Gastrocnemius medialis (tissue), 4 donors: ENCODE data around the gene APBA2.
"Not testable (repeated sequence)": the region's sequence is repeated elsewhere in the genome, so short reads cannot be mapped to it uniquely, and the experiment has no call there.

Source experiments
- POLR2A ChIP-seq, 2 donors: fragments of 450-650 bp; IDR thresholded peaks; one replicate each; pipeline ENCODE4 v1.6.1; 2017; ENCODE audit warnings: antibody characterized with exemption in 2 of 2, mild to moderate bottlenecking in 2 of 2, moderate library complexity in 2 of 2
- TF ChIP-seq, protein P1 (sequence below), 5 experiments: fragments of 450-650 bp in 3 of 5; fragments of 200-600 bp in 2 of 5; sonication (generic) in 2 of 5; IDR thresholded peaks in 4 of 5; conservative IDR thresholded peaks in 1 of 5; 1 replicate in 4 of 5; 2 replicates in 1 of 5; pipeline ENCODE4 v1.5.1; 2016 to 2019; ENCODE audit warnings: antibody characterized with exemption in 5 of 5, mild to moderate bottlenecking in 3 of 5, moderate library complexity in 3 of 5

DNA sequence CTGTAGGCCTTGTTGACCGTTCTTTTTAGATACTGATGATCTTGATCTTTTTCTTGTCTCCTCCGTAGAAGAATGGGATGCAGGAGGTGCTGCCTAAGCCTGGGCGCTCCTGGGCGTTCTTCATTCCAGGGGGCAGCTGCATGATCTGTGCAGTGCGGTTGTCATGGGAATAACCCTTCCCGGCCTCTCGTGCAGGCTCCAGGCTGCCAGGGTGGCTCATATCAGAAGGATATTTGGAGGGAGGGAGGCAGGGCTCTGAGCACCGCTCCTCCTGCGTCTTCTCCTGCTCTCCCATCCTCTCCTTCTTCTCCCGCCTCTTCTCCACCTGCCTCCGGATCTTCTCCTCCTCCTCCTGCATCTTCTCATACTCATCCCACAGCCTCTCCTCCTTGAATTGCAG lies 43.6 kb upstream of the APBA2 start:
- TF ChIP-seq, protein P1, sequence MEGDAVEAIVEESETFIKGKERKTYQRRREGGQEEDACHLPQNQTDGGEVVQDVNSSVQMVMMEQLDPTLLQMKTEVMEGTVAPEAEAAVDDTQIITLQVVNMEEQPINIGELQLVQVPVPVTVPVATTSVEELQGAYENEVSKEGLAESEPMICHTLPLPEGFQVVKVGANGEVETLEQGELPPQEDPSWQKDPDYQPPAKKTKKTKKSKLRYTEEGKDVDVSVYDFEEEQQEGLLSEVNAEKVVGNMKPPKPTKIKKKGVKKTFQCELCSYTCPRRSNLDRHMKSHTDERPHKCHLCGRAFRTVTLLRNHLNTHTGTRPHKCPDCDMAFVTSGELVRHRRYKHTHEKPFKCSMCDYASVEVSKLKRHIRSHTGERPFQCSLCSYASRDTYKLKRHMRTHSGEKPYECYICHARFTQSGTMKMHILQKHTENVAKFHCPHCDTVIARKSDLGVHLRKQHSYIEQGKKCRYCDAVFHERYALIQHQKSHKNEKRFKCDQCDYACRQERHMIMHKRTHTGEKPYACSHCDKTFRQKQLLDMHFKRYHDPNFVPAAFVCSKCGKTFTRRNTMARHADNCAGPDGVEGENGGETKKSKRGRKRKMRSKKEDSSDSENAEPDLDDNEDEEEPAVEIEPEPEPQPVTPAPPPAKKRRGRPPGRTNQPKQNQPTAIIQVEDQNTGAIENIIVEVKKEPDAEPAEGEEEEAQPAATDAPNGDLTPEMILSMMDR (IDR thresholded peaks at IDR 0.05 in 4 of 5, conservative IDR thresholded peaks at IDR 0.05 in 1 of 5) = not testable (repeated sequence)
- not testable (repeated sequence) for TF ChIP-seq POLR2A (IDR thresholded peaks at IDR 0.05)
